ENCODE data around the gene CCT8L2. TPM values are rescaled to one million over a fixed set of nuclear protein-coding genes. Genes with fewer than 3 reads are reported as not detected.

Gene CCT8L2
- total RNA-seq = not detected in 2 replicates

GRCh38 chr22:16592710-16593109 lies at the start of gene CCT8L2:
TSS of gene CCT8L2 (minus strand) at chr22:16592810. CDS start at chr22:16592550, 260 bp downstream.

Other genes with a start within 250 kb of the CCT8L2 start
- gene XKR3, start 232.6 kb upstream of the CCT8L2 start, total RNA-seq = not detected in 2 replicates

Measured in pericardium fibroblast (primary cell).